Neural progenitor cell (in vitro differentiated cells): ENCODE measurements around the gene C10orf71. TPM values are rescaled to one million over a fixed set of nuclear protein-coding genes. Genes with fewer than 3 reads are reported as not detected.
A peak's percentile ranks its signal among the peaks of the same experiment; 100 is the strongest.

Experiments
- DNase-seq: peaks from one replicate; pipeline ENCODE4 v3.0.0-alpha.2; 2016; ENCODE audit warnings: low spot score
- H2AFZ ChIP-seq: fragments of 200-600 bp; sonication (generic); replicated peaks from 2 replicates; pipeline ENCODE4 v1.6.1; 2016; ENCODE audit warnings: antibody characterized with exemption
- H3F3A ChIP-seq: fragments of 200-600 bp; sonication (generic); 2 replicates; pipeline ENCODE4 v1.6.1; 2016; ENCODE audit warnings: antibody characterized with exemption, low read depth
- H3K27ac ChIP-seq: fragments of 200-600 bp; sonication (generic); 2 replicates; pipeline ENCODE4 v1.5.1; 2016; ENCODE audit warnings: mild to moderate bottlenecking
- H3K27me3 ChIP-seq: fragments of 200-600 bp; sonication (generic); 2 replicates; pipeline ENCODE4 v1.6.1; 2016; ENCODE audit warnings: mild to moderate bottlenecking, moderate library complexity
- H3K36me3 ChIP-seq: fragments of 200-600 bp; sonication (generic); 2 replicates; pipeline ENCODE4 v1.5.1; 2016
- H3K4me1 ChIP-seq: fragments of 200-600 bp; sonication (generic); 2 replicates; pipeline ENCODE4 v1.6.1; 2016; ENCODE audit warnings: mixed run types
- H3K4me2 ChIP-seq: fragments of 200-600 bp; sonication (generic); 2 replicates; pipeline ENCODE4 v1.6.1; 2016
- H3K4me3 ChIP-seq: fragments of 200-600 bp; sonication (generic); 2 replicates; pipeline ENCODE4 v1.5.1; 2016
- H3K79me2 ChIP-seq: fragments of 200-600 bp; sonication (generic); 2 replicates; pipeline ENCODE4 v1.6.1; 2016; ENCODE audit warnings: low read depth
- H3K9ac ChIP-seq: fragments of 200-600 bp; sonication (generic); 2 replicates; pipeline ENCODE4 v1.6.1; 2016
- H3K9me3 ChIP-seq: fragments of 200-600 bp; sonication (generic); 2 replicates; pipeline ENCODE4 v1.5.1; 2016; ENCODE audit warnings: low read depth
- H4K20me1 ChIP-seq: fragments of 200-600 bp; sonication (generic); 2 replicates; pipeline ENCODE4 v1.6.1; 2016; ENCODE audit warnings: low read depth
- H3K27ac Mint-ChIP-seq: 3 replicates; pipeline ENCODE4 v1.8.0; 2021; ENCODE audit warnings: mixed read lengths
- H3K27me3 Mint-ChIP-seq: 2 replicates; pipeline ENCODE4 v1.8.0; 2022; ENCODE audit warnings: low read depth, mild to moderate bottlenecking, inconsistent platforms, moderate library complexity, mixed read lengths; ENCODE audit not compliant: insufficient read depth
- H3K36me3 Mint-ChIP-seq: 3 replicates; pipeline ENCODE4 v1.8.0; 2021; ENCODE audit warnings: mixed read lengths
- H3K4me1 Mint-ChIP-seq: 3 replicates; pipeline ENCODE4 v1.8.0; 2021; ENCODE audit warnings: mixed read lengths
- H3K4me3 Mint-ChIP-seq: 3 replicates; pipeline ENCODE4 v1.8.0; 2021; ENCODE audit warnings: mild to moderate bottlenecking, moderate library complexity, mixed read lengths
- H3K9me3 Mint-ChIP-seq: 3 replicates; pipeline ENCODE4 v1.8.0; 2020; ENCODE audit warnings: mixed read lengths
- EZH2 ChIP-seq: fragments of 200-600 bp; sonication (generic); IDR thresholded peaks from 2 replicates; pipeline ENCODE4 v1.6.1; 2017; ENCODE audit warnings: antibody characterized with exemption, mild to moderate bottlenecking, moderate library complexity
- EZH2phosphoT487 ChIP-seq: fragments of 200-600 bp; sonication (generic); IDR thresholded peaks from 2 replicates; pipeline ENCODE4 v1.6.1; 2017; ENCODE audit warnings: antibody characterized with exemption
- total RNA-seq: library from RNA; depleted of rRNA; stranded (reverse); fragments of >200 nt; gene quantifications from 2 replicates; pipeline ENCODE4 v1.2.3, GENCODE V29; 2015; ENCODE audit warnings: low replicate concordance
- TF ChIP-seq, protein P1 (sequence below): fragments of 200-600 bp; sonication (generic); IDR thresholded peaks from 2 replicates; pipeline ENCODE4 v1.5.1; 2017; ENCODE audit warnings: antibody characterized with exemption, mild to moderate bottlenecking

Gene C10orf71
- total RNA-seq, 1 donor from 2014 or later: not detected

DNA sequence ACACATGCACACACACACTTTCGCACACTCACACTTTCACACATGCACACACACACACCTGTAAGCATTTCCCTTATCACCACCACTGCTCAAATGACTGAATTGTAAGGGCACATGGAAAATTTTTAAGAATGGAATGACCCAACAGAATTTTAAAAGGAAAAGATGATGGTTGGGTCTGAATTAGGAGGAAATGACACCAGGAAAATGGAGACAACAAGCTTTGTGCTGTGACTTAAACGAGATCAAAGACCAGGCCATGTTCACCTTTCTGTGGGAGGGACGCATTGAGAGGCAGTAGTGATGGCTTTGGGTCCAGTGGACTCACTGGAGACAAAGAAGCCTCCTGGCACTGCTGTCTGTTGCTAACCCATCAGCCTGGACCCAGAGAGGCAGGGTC, 16.7 kb upstream of the C10orf71 start:
- H3F3A ChIP-seq: peaks cover 15% of the 10 kb centered on the region
- no peak overlapping the region for H3K4me2 ChIP-seq
- DNase-seq: no peak
- Mint-ChIP-seq H3K27ac (no peak overlapping the region), H3K27me3 (no peaks in the 10 kb centered on the region), H3K36me3 (no peaks in the 10 kb centered on the region), H3K9me3 (no peaks in the 10 kb centered on the region), H3K4me1 (peaks cover 16% of the 10 kb centered on the region), H3K4me3 (no peak overlapping the region)
- no peak overlapping the region for H3K4me3 ChIP-seq
- no peak overlapping the region for H2AFZ ChIP-seq
- H3K27me3 ChIP-seq: no peaks in the 10 kb centered on the region
- H3K79me2 ChIP-seq: no peaks in the 10 kb centered on the region
- TF ChIP-seq, protein P1, sequence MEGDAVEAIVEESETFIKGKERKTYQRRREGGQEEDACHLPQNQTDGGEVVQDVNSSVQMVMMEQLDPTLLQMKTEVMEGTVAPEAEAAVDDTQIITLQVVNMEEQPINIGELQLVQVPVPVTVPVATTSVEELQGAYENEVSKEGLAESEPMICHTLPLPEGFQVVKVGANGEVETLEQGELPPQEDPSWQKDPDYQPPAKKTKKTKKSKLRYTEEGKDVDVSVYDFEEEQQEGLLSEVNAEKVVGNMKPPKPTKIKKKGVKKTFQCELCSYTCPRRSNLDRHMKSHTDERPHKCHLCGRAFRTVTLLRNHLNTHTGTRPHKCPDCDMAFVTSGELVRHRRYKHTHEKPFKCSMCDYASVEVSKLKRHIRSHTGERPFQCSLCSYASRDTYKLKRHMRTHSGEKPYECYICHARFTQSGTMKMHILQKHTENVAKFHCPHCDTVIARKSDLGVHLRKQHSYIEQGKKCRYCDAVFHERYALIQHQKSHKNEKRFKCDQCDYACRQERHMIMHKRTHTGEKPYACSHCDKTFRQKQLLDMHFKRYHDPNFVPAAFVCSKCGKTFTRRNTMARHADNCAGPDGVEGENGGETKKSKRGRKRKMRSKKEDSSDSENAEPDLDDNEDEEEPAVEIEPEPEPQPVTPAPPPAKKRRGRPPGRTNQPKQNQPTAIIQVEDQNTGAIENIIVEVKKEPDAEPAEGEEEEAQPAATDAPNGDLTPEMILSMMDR: no peak
- no peak for TF ChIP-seq EZH2phosphoT487
- no peak for TF ChIP-seq EZH2
- H3K4me1 ChIP-seq: peaks cover 26% of the 10 kb centered on the region
- H3K9ac ChIP-seq: no peak overlapping the region
- no peaks in the 10 kb centered on the region for H3K36me3 ChIP-seq
- H3K27ac ChIP-seq: no peak overlapping the region
- no peaks in the 10 kb centered on the region for H3K9me3 ChIP-seq
- H4K20me1 ChIP-seq: peaks cover 8% of the 10 kb centered on the region

DNA sequence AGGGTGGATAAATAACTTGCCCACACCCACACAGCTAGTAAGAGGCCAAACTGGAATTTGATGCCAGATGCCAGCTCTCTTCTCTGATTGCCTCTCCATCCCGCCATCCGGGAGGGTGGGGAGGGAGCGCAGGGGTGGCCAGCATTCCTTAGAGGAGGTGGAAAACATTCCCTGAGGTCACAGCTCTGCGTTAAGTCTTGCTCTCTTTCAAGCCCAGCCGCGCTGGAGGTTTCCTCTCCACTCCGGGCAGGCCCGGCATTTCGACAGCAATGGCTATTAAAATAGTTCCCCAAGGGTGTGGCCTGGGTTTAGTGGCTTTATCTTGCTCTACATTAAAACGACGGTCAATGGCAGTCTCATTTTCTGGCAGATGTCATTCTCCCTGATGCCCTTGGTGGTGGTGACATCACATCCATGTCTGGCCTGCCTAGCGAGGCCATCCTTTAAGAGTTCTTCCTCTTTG, 16.1 kb upstream of the C10orf71 start:
- no peaks in the 10 kb centered on the region for H3K9me3 Mint-ChIP-seq

DNA sequence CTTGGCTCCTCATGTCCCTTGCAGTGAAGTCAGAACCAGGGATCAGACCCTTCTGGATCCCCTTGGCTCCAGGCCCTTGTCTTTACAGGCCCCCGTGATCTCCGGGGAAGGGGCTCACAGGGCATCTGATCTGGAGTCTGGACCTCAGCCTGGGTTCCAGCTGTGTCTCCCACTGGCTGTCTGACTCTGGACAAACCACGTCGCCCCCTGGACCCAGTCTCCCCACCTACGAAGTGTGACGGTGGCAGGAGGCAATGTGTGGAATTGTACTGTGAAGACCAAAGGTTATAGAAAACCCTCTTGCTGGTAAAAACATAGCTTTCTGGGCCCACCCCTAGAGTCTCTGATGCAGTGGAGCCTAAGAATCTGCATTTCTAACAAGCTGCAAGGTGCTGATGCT, 15.5 kb upstream of the C10orf71 start:
- no peaks in the 10 kb centered on the region for H3K36me3 Mint-ChIP-seq

More for the DNA sequence above, 16.1 kb upstream of the C10orf71 start:
- TF ChIP-seq, protein P1: no peak
- no peak for TF ChIP-seq EZH2
- no peak for TF ChIP-seq EZH2phosphoT487
- Histone ChIP-seq H3K9ac (no peak overlapping the region), H4K20me1 (peaks cover 8% of the 10 kb centered on the region), H3K79me2 (no peaks in the 10 kb centered on the region), H3K27me3 (no peaks in the 10 kb centered on the region), H3K36me3 (no peaks in the 10 kb centered on the region), H2AFZ (no peak overlapping the region), H3K4me1 (peaks cover 24% of the 10 kb centered on the region), H3K4me3 (no peak overlapping the region), H3F3A (peaks cover 15% of the 10 kb centered on the region), H3K4me2 (no peak overlapping the region), H3K9me3 (no peaks in the 10 kb centered on the region), H3K27ac (no peak overlapping the region)
- Mint-ChIP-seq H3K27me3 (no peaks in the 10 kb centered on the region), H3K36me3 (no peaks in the 10 kb centered on the region), H3K4me3 (no peak overlapping the region), H3K4me1 (peaks cover 16% of the 10 kb centered on the region), H3K27ac (no peak overlapping the region)
- DNase-seq: peak; percentile 49

More for the DNA sequence above, 15.5 kb upstream of the C10orf71 start:
- no peak overlapping the region for H3K4me2 ChIP-seq
- no peak overlapping the region for H3K4me3 ChIP-seq
- TF ChIP-seq EZH2 (no peak), EZH2phosphoT487 (no peak)
- TF ChIP-seq, protein P1: no peak
- DNase-seq: no peak
- H3K79me2 ChIP-seq: no peaks in the 10 kb centered on the region
- Mint-ChIP-seq H3K27ac (no peak overlapping the region), H3K27me3 (no peaks in the 10 kb centered on the region), H3K9me3 (no peaks in the 10 kb centered on the region), H3K4me3 (no peak overlapping the region), H3K4me1 (peaks cover 12% of the 10 kb centered on the region)
- no peaks in the 10 kb centered on the region for H3K27me3 ChIP-seq
- no peak overlapping the region for H3K27ac ChIP-seq
- H3K9me3 ChIP-seq: no peaks in the 10 kb centered on the region
- H3K36me3 ChIP-seq: no peaks in the 10 kb centered on the region
- no peak overlapping the region for H2AFZ ChIP-seq
- H3F3A ChIP-seq: peaks cover 12% of the 10 kb centered on the region
- H3K4me1 ChIP-seq: peaks cover 19% of the 10 kb centered on the region
- H4K20me1 ChIP-seq: peaks cover 6% of the 10 kb centered on the region
- H3K9ac ChIP-seq: no peak overlapping the region
